HepG2 (cell line): ENCODE data around the gene ATG4B. TPM values are rescaled to one million over a fixed set of nuclear protein-coding genes. Genes with fewer than 3 reads are reported as not detected.

ENCODE experiments used
- FOXO1 ChIP-seq: sonication (generic); formaldehyde crosslinking; IDR thresholded peaks from 2 replicates; pipeline ENCODE4 v1.4.0; 2020; ENCODE audit warnings: missing genetic modification reagents
- MLLT10 ChIP-seq: sonication (generic); formaldehyde crosslinking; IDR thresholded peaks from 2 replicates; pipeline ENCODE4 v1.4.0; 2020; ENCODE audit warnings: missing genetic modification reagents
- NONO ChIP-seq, 2 experiments: fragments of 450-650 bp in 1 of 2; sonication (generic) in 1 of 2; formaldehyde crosslinking in 1 of 2; IDR thresholded peaks in 1 of 2; conservative IDR thresholded peaks in 1 of 2; 2 replicates each; pipeline versions ENCODE4 v1.6.1 to v1.8.0; 2017 to 2022; ENCODE audit warnings: mild to moderate bottlenecking in 1 of 2, missing genetic modification reagents in 1 of 2, moderate library complexity in 1 of 2
- SRSF9 ChIP-seq: fragments of 200-400 bp; formaldehyde crosslinking; IDR thresholded peaks from 2 replicates; pipeline ENCODE4 v1.6.1; 2018; ENCODE audit warnings: borderline replicate concordance, mild to moderate bottlenecking, low read depth, low read length; ENCODE audit not compliant: insufficient read depth, poor library complexity, severe bottlenecking
- TARDBP ChIP-seq: sonication (generic); formaldehyde crosslinking; IDR thresholded peaks from 2 replicates; pipeline ENCODE4 v1.8.0; 2022; ENCODE audit warnings: mild to moderate bottlenecking, missing genetic modification reagents
- ZBTB38 ChIP-seq: sonication (generic); formaldehyde crosslinking; IDR thresholded peaks from 2 replicates; pipeline ENCODE4 v1.5.1; 2020; ENCODE audit warnings: mild to moderate bottlenecking, missing genetic modification reagents
- ZIK1 ChIP-seq: sonication (generic); formaldehyde crosslinking; IDR thresholded peaks from 2 replicates; pipeline ENCODE4 v1.5.0; 2020; ENCODE audit warnings: mild to moderate bottlenecking, low read depth, missing genetic modification reagents, borderline replicate concordance
- ZNF17 ChIP-seq: sonication (generic); formaldehyde crosslinking; IDR thresholded peaks from 2 replicates; pipeline ENCODE4 v1.5.0; 2020; ENCODE audit warnings: mild to moderate bottlenecking, missing genetic modification reagents
- ZNF274 ChIP-seq: sonication (generic); formaldehyde crosslinking; IDR thresholded peaks from 2 replicates; pipeline ENCODE4 v1.5.1; 2020; ENCODE audit warnings: mild to moderate bottlenecking, missing genetic modification reagents
- polyA plus RNA-seq, 8 experiments: library from polyadenylated mRNA; depleted of rRNA in 3 of 8; stranded (reverse) in 7 of 8; unstranded in 1 of 8; fragments of >200 nt; fragmentation: Illumina TruSeq in 4 of 8; extraction: Trizol in 4 of 8; gene quantifications; 2 replicates each; pipeline versions ENCODE4 v1.2.1 to v1.2.3, GENCODE V29; 2011 to 2016; ENCODE audit warnings: low read depth in 4 of 8, missing spikeins in 1 of 8, mixed read lengths in 1 of 8; ENCODE audit not compliant: insufficient read depth in 1 of 8
- total RNA-seq, 5 experiments: library from RNA; depleted of rRNA; stranded (reverse); fragments of >200 nt; fragmentation: Illumina TruSeq; extraction: Trizol; gene quantifications; 2 replicates each; pipeline ENCODE4 v1.2.3, GENCODE V29; 2016; ENCODE audit warnings: low read depth in 1 of 5
- TF ChIP-seq, protein P1 (sequence below): sonication (generic); formaldehyde crosslinking; IDR thresholded peaks from 2 replicates; pipeline ENCODE4 v1.5.0; 2020; ENCODE audit warnings: mild to moderate bottlenecking, missing genetic modification reagents, moderate library complexity
- TF ChIP-seq, protein P2 (sequence below): sonication (generic); formaldehyde crosslinking; IDR thresholded peaks from 2 replicates; pipeline ENCODE4 v1.4.0; 2020; ENCODE audit warnings: mild to moderate bottlenecking, missing genetic modification reagents
- TF ChIP-seq, protein P3 (sequence below): sonication (generic); formaldehyde crosslinking; IDR thresholded peaks from 2 replicates; pipeline ENCODE4 v1.4.0; 2020; ENCODE audit warnings: missing genetic modification reagents
- TF ChIP-seq, protein P4 (sequence below): sonication (generic); formaldehyde crosslinking; IDR thresholded peaks from 2 replicates; pipeline ENCODE4 v1.4.0; 2020; ENCODE audit warnings: mild to moderate bottlenecking, missing genetic modification reagents
- TF ChIP-seq, protein P5 (sequence below): sonication (generic); formaldehyde crosslinking; IDR thresholded peaks from 2 replicates; pipeline ENCODE4 v1.4.0; 2020; ENCODE audit warnings: missing genetic modification reagents
- TF ChIP-seq, protein P6 (sequence below): sonication (generic); formaldehyde crosslinking; IDR thresholded peaks from 2 replicates; pipeline ENCODE4 v1.4.0; 2020; ENCODE audit warnings: missing genetic modification reagents

Gene ATG4B
- total and polyA plus RNA-seq, 2 of the 13 experiments (the other 11 are each of a cell fraction or from before 2014, with no cell fraction given) = 95.5 to 239 TPM

DNA sequence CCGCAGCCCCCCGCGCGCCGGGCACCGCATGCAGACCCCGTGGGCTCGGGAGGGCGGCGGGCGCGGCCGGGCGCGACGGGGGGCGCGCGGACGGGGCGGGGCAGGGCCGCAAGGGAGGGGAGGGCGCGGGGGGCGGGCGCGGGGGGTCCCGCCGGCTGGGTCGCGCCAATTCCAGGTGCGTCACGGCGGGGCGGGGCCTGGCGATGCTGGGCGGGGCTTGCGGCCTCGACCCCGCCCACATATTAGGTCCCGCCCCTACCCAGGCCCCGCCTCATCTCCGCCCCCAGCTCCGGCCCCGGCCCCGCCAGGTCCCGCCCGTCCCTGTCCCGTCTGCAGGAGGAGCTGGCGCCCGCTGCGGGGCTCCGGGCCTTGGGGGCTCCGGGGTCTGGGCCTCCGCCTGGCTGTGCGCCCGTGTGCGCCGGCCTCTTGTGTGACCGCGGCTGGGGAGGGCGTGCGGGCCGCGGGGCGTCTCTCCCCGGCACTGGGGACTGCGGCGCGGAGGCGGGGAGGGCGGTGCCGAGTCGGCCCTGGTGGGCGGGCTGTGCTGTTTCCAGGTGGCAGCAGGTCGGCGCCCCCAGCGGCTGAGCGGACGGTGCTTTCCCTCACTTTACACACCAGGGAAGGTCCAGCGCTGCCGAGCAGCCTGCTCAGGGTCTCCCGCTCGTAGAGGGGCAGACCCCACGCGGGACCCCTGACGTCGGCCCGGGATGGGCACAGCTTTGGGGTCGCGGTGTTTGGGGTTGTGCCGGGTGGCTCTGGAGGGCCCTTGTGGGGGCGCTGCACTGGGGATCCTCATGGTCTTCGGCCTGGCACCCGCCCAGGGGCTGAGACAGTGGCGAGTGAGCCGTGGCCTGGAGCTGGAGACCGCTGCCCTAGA, 64.9 kb downstream of the ATG4B start (continued):
- TF ChIP-seq, protein P1, sequence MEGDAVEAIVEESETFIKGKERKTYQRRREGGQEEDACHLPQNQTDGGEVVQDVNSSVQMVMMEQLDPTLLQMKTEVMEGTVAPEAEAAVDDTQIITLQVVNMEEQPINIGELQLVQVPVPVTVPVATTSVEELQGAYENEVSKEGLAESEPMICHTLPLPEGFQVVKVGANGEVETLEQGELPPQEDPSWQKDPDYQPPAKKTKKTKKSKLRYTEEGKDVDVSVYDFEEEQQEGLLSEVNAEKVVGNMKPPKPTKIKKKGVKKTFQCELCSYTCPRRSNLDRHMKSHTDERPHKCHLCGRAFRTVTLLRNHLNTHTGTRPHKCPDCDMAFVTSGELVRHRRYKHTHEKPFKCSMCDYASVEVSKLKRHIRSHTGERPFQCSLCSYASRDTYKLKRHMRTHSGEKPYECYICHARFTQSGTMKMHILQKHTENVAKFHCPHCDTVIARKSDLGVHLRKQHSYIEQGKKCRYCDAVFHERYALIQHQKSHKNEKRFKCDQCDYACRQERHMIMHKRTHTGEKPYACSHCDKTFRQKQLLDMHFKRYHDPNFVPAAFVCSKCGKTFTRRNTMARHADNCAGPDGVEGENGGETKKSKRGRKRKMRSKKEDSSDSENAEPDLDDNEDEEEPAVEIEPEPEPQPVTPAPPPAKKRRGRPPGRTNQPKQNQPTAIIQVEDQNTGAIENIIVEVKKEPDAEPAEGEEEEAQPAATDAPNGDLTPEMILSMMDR = peak; percentile 86
- peak; percentile 88 for TF ChIP-seq ZBTB38 (CRISPR knock-in tag)
- TF ChIP-seq, protein P2, sequence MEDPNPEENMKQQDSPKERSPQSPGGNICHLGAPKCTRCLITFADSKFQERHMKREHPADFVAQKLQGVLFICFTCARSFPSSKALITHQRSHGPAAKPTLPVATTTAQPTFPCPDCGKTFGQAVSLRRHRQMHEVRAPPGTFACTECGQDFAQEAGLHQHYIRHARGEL = no peak
- TF ChIP-seq TARDBP = peak; percentile 78
- TF ChIP-seq, protein P3, sequence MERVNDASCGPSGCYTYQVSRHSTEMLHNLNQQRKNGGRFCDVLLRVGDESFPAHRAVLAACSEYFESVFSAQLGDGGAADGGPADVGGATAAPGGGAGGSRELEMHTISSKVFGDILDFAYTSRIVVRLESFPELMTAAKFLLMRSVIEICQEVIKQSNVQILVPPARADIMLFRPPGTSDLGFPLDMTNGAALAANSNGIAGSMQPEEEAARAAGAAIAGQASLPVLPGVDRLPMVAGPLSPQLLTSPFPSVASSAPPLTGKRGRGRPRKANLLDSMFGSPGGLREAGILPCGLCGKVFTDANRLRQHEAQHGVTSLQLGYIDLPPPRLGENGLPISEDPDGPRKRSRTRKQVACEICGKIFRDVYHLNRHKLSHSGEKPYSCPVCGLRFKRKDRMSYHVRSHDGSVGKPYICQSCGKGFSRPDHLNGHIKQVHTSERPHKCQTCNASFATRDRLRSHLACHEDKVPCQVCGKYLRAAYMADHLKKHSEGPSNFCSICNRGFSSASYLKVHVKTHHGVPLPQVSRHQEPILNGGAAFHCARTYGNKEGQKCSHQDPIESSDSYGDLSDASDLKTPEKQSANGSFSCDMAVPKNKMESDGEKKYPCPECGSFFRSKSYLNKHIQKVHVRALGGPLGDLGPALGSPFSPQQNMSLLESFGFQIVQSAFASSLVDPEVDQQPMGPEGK (CRISPR knock-in tag) = peak; percentile 84
- TF ChIP-seq, protein P4, sequence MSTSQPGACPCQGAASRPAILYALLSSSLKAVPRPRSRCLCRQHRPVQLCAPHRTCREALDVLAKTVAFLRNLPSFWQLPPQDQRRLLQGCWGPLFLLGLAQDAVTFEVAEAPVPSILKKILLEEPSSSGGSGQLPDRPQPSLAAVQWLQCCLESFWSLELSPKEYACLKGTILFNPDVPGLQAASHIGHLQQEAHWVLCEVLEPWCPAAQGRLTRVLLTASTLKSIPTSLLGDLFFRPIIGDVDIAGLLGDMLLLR (CRISPR knock-in tag) = peak; percentile 51; the same call in 1 of the 2 replicates
- TF ChIP-seq, protein P5, sequence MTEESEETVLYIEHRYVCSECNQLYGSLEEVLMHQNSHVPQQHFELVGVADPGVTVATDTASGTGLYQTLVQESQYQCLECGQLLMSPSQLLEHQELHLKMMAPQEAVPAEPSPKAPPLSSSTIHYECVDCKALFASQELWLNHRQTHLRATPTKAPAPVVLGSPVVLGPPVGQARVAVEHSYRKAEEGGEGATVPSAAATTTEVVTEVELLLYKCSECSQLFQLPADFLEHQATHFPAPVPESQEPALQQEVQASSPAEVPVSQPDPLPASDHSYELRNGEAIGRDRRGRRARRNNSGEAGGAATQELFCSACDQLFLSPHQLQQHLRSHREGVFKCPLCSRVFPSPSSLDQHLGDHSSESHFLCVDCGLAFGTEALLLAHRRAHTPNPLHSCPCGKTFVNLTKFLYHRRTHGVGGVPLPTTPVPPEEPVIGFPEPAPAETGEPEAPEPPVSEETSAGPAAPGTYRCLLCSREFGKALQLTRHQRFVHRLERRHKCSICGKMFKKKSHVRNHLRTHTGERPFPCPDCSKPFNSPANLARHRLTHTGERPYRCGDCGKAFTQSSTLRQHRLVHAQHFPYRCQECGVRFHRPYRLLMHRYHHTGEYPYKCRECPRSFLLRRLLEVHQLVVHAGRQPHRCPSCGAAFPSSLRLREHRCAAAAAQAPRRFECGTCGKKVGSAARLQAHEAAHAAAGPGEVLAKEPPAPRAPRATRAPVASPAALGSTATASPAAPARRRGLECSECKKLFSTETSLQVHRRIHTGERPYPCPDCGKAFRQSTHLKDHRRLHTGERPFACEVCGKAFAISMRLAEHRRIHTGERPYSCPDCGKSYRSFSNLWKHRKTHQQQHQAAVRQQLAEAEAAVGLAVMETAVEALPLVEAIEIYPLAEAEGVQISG (CRISPR knock-in tag) = peak; percentile 64
- no peak for TF ChIP-seq ZNF17
- no peak; the same call in 1 of the 2 replicates for TF ChIP-seq ZNF274 (CRISPR knock-in tag)
- peak; percentile 45; the same call in 1 of the 2 replicates for TF ChIP-seq FOXO1 (CRISPR knock-in tag)
- TF ChIP-seq SRSF9 = no peak
- no peak for TF ChIP-seq ZIK1 (CRISPR knock-in tag)
- TF ChIP-seq, protein P6, sequence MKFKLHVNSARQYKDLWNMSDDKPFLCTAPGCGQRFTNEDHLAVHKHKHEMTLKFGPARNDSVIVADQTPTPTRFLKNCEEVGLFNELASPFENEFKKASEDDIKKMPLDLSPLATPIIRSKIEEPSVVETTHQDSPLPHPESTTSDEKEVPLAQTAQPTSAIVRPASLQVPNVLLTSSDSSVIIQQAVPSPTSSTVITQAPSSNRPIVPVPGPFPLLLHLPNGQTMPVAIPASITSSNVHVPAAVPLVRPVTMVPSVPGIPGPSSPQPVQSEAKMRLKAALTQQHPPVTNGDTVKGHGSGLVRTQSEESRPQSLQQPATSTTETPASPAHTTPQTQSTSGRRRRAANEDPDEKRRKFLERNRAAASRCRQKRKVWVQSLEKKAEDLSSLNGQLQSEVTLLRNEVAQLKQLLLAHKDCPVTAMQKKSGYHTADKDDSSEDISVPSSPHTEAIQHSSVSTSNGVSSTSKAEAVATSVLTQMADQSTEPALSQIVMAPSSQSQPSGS = peak; percentile 48; the same call in 1 of the 2 replicates
- no peak for TF ChIP-seq MLLT10 (CRISPR knock-in tag)
- TF ChIP-seq NONO (IDR thresholded peaks at IDR 0.05) = no peak
- no peak for TF ChIP-seq NONO (CRISPR knock-in tag; conservative IDR thresholded peaks at IDR 0.05)
